AG09309 (cell line): ENCODE results near the gene RAD23B.

Experiments
- DNase-seq: peaks from one replicate; pipeline ENCODE4 v3.0.0-alpha.2; 2010; ENCODE audit warnings: low read depth
- H3K4me3 ChIP-seq: 2 replicates; pipeline ENCODE4 v1.5.1; 2011; ENCODE audit warnings: mild to moderate bottlenecking, low read depth, low read length, moderate library complexity; ENCODE audit not compliant: control insufficient read depth
- TF ChIP-seq, protein P1 (sequence below): IDR thresholded peaks from 2 replicates; pipeline ENCODE4 v1.5.1; 2011; ENCODE audit warnings: mild to moderate bottlenecking, low read depth, low read length, inconsistent platforms; ENCODE audit not compliant: insufficient read depth, control insufficient read depth; ENCODE audit errors: missing control alignments

The RAD23B gene

DNA sequence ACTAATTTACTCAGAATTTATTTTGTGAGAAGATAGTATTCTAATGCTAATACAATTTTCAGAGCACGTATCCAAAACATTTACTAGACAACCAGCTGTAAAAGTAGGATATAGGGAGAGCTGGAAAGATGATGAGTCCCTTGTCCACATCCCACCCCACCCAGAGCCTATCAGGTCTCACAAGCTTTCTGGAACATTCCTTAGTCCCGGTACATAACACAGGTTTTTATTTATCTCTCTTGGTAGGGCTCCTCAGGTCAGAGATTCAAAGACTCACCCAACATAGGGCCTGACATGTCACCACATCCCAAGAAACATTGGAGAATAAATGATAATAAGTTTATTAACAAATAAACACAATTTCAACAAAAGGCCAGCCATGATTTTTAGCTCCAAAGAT is 13.8 kb upstream of the RAD23B start:
- DNase-seq: no peak
- TF ChIP-seq, protein P1, sequence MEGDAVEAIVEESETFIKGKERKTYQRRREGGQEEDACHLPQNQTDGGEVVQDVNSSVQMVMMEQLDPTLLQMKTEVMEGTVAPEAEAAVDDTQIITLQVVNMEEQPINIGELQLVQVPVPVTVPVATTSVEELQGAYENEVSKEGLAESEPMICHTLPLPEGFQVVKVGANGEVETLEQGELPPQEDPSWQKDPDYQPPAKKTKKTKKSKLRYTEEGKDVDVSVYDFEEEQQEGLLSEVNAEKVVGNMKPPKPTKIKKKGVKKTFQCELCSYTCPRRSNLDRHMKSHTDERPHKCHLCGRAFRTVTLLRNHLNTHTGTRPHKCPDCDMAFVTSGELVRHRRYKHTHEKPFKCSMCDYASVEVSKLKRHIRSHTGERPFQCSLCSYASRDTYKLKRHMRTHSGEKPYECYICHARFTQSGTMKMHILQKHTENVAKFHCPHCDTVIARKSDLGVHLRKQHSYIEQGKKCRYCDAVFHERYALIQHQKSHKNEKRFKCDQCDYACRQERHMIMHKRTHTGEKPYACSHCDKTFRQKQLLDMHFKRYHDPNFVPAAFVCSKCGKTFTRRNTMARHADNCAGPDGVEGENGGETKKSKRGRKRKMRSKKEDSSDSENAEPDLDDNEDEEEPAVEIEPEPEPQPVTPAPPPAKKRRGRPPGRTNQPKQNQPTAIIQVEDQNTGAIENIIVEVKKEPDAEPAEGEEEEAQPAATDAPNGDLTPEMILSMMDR: no peak
- H3K4me3 ChIP-seq: no peak overlapping the region

DNA sequence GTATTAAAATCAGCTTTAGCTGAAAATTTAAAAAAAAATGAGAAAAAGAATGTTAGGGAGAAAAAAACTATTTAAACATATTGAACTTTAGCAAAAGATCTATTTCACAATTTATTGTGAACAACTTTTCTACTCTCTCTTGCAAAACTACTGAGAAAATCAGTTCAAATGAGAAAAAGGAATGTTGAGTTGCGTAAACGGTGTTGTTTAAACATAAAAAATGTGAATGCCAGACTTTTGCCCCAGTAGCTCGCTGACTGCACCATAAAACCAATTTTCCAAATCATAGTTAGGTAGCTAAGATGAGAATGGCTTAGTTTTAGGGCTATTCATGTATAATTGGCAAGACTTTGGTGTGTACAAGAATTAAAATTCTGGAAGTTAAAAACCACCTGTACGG is 13.4 kb upstream of the RAD23B start:
- DNase-seq: no peak
- TF ChIP-seq, protein P1: no peak
- no peak overlapping the region for H3K4me3 ChIP-seq

- no peak overlapping the region for H3K4me3 ChIP-seq
- DNase-seq: no peak
- TF ChIP-seq, protein P1: no peak
Observed at GRCh38 chr9:107270082-107270481, 13.0 kb upstream of the RAD23B start.

DNA sequence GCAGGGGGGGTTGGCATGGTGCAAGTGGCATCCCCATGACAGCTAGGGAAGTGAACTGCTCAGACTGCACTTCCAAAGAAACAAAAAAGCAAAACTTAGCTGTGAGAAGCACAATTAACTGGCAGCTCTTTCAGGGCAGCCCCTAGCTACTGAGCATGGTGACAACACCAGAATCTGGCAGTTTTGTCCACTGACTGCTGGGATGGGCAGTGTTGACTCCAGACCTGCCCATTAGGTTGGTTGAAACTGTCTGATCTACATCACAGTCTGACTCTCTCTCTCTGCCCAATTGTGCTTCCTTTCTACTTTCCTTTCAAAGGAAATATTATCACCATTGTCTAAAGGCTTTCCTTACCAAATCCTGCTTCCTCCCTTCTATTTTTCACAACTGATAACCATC is 12.5 kb upstream of the RAD23B start:
- no peak for DNase-seq

GRCh38 chr9:107273634-107274033 is 9.4 kb upstream of the RAD23B start:
- TF ChIP-seq, protein P1: no peak
- no peak overlapping the region for H3K4me3 ChIP-seq
- no peak for DNase-seq

More for the DNA sequence above, 12.5 kb upstream of the RAD23B start:
- no peak overlapping the region for H3K4me3 ChIP-seq
- TF ChIP-seq, protein P1: no peak

- H3K4me3 ChIP-seq: no peak overlapping the region
- no peak for DNase-seq
- TF ChIP-seq, protein P1: no peak
Observed at GRCh38 chr9:107274096-107274495, 9.0 kb upstream of the RAD23B start.

DNA sequence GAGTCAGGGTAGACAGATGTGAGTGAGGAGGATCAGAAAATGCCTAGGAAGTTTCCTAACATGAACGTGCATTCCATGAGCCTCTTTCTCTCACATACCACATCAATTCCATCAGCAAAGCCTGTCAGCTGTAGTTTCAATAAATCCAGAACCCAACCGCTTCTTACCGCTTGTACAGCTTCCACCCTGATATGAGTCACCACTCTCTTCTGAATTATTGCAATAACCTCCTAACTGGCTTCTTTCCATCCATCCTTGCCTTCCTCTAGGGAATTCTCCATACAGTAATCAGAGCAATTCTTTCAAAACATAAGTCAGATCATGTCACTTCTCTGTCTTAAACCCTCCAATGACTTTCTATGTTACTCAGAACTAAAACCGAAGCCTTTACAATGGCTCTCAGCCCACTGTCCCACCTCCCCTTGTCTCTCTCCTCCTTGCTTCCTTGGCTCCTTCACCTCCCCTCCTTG is 8.1 kb upstream of the RAD23B start:
- DNase-seq: peak; percentile 99
- no peak overlapping the region for H3K4me3 ChIP-seq
- TF ChIP-seq, protein P1: no peak
